GM10847 (cell line): Measurements from ENCODE around the gene SOCS1.

Experiments
- POLR2A ChIP-seq: IDR thresholded peaks from 2 replicates; pipeline ENCODE4 v1.6.1; 2011; ENCODE audit not compliant: insufficient read length; ENCODE audit errors: extremely low read depth

Gene SOCS1

DNA sequence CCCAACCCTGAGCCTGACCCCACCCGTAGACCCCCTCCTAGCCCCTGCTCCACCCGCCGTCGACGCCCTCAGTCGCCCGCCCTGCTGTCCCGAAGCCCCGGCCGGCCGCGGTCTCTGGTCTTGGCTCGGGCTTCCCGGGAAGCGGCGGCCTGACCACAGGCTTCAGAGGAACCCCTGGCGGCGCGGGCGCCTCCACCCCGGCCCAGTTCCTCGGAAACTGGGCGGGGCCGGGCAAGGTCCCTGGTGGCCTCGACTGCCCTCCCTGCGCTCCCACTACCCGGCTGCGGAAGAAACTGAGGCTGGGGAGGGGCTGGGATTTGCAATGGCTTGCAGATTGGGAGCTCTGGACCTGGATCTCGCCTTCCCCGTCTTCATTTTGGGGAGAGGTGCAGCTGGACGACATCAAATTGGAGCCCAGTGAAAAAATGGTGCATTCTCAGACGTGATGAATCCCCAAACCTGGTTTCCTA, 692 bp upstream of the SOCS1 start:
- no peak for TF ChIP-seq POLR2A

DNA sequence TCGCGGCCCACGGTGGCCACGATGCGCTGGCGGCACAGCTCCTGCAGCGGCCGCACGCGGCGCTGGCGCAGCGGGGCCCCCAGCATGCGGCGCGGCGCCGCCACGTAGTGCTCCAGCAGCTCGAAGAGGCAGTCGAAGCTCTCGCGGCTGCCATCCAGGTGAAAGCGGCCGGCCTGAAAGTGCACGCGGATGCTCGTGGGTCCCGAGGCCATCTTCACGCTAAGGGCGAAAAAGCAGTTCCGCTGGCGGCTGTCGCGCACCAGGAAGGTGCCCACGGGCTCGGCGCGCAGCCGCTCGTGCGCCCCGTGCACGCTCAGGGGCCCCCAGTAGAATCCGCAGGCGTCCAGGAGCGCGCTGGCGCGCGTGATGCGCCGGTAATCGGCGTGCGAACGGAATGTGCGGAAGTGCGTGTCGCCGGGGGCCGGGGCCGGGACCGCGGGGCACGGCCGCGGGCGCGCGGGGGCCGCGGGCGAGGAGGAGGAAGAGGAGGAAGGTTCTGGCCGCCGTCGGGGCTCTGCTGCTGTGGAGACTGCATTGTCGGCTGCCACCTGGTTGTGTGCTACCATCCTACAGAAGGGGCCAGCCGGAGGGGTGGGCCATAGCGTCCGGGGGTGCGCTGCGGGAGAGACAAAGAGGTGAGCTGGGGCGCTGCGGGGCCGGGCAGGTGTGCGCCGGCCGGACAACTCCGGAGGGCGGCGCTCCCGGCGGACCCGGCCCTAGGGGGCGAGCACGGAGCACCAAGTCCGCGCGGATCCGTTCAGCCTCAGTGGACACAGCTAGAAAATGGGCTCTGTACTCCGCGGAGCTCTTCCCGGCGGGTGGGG, 879 bp downstream of the SOCS1 start:
- TF ChIP-seq POLR2A: no peak

DNA sequence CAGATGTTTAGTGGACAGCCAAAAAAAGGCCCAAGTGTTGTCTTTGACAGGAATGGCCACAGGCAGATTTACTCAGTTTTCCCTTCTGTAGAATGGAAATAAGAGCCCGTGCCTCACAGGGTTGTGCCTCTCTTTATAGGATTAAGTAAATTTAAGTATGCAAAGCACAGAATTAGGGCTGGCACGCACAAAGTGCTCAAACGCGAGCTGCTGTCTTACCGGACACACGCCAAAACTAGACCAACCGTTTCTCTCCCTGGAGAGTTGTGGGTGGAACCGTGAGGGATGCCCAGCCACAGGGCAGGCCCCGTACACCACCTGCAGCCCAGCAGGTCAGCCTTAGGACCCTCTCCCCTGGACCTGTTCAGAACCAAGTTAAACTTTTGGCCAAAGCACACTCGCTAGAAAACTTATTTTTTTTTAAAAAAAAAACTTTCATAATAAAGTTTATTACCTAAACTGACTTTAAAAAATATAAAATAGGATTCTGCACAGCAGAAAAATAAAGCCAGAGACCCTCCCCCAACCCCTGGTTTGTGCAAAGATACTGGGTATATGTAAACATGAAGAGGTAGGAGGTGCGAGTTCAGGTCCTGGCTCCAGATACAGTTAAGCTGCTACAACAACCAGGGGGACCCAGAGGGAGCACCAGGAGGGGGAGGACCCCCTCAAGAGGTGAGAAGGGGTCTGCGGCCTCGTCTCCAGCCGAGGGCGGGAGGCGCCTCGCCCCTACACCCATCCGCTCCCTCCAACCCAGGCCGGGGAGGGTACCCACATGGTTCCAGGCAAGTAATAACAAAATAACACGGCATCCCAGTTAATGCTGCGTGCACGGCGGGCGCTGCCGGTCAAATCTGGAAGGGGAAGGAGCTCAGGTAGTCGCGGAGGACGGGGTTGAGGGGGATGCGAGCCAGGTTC, 1.8 kb downstream of the SOCS1 start:
- no peak for TF ChIP-seq POLR2A

DNA sequence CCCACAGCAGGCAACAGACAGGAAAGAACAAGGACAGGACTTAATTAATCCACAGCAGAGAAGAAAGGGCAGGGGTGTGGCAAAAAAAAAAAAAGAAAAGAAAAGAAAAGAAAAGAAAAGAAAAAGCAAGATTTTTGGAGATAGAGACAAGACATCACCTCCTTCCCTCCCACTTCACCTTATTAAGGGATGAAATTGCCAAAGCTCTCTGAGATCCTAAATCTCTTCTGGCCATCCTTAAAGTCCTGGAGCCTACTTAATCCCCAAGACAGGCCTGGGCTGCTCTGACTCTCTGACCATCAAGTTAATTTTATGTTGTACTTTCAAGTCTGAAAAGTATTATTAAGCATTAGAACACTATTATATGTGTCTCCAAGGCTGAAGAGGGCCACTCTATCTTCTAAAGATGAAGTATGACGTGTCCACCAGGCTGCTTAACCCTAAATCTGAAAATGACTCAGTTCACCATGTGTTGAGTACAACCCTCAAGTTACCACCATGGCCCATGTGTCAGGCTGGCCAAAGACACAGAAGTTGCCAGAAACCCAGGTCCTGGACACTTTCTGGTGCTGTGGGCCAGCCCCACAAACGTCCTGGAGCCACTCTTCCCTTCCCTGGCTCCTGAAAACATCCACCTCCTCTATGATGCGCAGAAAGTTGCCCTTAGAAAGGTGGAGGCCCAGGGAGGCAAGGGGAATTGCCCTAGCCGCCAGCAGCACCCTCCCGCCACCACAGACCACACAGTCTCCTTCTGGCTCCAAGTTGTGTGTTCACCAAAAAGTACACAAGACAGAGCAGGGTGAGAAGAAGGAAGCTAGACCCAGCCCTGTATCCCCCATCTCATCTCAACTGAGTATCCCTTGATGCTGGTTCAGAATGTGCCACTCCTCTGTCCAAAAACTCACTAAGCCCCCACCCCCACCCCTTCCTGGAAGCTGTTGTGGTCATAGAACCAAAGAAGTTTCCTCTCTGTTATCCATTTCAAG, 2.7 kb downstream of the SOCS1 start:
- TF ChIP-seq POLR2A: no peak

DNA sequence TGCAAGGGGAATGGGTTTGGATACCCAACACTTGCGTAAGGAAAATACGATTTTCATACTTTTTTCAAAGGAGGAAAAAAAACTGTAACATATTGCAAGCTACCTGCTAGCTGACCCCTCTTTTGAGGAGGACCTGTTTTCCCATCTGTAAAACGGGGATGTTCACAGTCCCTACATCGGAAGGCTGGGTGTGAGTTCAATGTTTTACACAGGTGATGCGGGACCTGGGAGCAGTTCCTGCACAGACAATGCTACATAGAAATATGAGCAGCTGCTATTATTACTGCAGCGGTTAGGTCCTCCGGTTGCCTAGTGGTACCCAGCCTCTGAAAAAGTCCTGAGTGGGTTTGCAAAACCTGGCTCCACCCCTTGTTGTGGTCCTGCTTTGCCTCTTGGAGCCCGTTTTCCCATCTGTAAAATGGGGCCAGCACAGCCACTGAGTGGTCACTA, 3.5 kb downstream of the SOCS1 start:
- no peak for TF ChIP-seq POLR2A

DNA sequence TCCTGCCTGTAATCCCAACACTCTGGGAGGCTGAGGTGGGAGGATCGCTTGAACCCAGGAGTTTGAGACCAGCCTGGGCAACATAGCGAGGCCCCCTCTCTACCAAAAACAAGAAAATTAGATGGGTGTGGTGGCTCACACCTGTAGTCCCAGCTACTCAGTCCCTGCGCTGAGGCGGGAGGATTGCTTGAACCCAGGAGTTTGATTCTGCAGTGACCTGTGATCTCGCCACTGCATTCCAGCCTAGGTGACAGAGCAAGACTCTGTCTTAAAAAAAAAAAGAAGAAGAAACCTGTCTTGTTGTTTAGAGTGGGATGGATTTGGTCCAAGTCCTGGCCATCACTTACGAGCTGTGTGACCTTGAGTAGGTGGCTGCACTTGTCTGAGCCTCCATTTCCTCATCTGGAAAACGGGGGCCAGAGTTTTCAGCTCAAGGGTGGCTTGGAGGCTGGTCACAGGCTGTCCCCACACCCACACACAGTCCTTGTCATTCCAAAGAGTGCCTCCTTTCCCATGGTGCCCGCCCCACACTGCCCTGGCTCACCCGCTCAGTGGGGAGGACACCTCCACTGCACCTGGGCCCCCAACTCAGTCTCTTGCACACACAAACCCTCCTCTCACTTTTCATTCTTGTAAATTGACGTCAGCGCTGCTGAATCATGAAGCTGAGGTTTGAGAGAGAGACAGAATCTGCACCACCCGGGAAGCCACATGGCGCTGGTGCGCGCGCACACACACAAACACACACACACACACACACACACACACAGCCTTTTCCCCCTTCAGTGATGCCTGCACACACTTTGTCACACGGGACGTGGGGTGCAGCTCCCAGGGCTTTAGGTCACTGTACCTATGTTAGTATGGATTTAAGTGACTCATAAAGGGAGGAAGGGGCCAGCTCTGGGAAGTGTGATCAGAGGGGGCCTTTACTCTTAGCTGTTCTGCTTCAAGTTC, 4.2 kb downstream of the SOCS1 start:
- TF ChIP-seq POLR2A: no peak

DNA sequence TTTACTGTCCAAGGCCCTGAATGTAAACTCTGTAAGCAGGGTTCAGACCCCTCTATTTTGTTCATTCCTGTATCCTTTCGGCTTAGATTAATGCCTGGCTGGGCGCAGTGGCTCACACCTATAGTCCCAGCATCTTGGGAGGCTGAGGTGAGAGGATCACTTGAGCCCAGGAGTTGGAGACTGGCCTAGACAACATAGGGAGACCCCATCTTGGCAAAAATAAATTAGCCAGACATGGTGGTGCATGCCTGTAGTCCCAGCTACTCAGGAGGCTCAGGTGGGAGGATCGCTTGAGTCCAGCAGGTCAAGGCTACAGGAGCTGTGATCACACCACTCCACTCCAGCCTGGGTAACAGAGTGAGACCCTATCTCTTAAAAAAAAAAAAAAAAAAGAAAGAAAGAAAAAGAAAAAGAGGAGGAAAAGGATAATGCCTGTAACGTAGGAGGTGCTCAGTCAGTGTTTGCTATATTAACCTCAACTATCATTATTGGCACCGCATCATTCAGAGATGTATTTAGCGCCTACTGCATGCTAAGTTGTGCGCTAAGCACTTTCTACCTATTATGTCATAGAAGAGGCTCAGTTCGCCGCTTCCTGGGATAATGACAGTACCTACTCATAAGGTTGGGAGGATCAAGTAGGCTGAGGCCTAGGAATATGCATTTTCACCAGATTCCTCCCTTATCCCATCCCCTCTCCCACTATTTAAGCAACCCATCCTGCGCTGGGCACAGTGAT, 5.0 kb downstream of the SOCS1 start:
- TF ChIP-seq POLR2A: no peak

DNA sequence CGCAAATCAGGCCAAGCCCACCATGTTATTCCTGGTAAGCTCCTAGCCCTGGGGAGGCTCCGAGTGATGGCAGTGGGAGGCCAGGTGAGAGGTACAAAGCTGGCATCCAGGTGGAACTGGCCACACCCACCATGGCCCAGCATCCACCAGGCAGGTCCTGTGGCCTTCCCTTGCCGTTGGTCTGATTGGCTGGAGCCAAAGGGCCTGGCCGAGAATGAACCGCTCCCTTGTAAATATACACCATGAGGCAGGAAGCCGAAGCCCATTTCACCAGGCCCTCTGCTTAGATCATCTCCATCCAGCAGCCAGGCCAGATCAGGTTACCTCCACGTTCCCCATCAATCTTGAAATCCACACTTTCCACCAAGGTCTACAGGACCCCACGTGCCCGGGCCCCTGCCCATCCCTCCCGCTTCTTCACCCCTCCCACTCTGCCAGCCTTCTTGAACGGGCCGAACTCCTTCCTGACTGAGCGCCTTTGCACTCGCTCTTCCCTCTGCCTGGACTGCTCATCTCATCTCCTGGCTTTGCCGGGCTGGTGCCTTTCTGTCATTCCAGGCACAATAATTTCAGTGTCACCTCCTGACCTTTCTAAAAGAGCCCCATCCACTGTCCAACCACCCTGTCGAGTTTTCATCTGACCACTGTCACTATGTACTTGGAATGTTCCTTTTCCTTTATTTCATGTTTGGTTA, 5.8 kb downstream of the SOCS1 start:
- peak; percentile 27 for TF ChIP-seq POLR2A

DNA sequence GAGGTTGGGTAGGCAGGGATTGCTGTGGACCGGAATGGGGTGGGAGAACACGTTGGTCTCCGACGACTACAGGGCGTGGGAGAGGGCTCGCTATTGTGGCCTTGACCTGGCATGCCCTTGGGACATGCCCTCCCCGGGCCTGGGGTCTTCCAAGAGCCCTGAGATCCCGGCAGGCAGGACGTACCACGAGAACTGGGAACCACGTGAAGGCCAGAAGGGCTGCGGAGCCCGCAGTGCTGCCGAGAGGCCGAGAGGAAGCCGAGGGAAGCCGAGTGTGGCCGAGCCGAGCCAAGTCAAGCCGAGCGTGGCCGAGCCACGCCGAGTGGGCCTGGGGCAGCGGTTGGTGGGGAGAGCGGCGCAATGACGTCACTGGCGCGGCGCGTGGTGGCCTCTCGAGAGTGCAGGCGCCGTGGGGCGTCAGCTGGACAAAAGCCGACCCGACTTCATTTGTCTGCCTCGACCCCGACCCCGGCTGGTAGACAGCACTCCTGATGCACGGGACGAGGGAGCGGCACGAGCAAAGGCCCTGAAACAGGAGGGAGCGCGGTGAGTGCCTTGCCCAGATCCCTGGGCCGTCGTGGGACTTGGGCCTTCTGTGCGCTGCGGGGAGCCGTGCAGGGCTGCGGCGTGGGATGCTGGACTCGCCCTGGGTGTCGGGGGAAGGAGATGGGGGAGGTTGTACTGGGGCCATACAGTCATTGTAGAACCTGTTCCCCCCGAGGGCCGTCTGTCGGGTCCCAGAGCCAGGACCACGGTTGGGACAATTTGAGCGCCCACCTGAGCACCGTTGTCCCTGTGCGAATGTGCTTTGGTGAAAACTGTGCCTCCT, 6.6 kb downstream of the SOCS1 start:
- TF ChIP-seq POLR2A: no peak

DNA sequence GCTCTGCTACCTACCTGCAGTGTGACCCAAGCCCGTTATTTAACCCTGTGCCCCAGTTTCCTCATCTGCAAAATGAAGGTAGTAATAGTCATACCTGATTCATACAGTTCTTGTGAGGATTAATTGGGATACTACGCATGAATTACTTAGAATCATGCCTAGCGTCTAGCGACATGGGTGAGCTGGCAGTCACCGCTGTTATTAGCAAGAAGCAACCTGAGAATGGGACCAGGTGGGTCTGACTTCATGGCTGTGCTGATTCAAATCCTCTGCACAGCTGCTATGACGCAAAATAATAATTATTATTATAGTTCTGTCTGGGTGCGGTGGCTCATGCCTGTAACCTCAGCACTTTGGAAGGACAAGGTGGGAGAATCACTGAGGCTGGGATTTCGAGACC, 7.9 kb downstream of the SOCS1 start:
- TF ChIP-seq POLR2A: no peak

DNA sequence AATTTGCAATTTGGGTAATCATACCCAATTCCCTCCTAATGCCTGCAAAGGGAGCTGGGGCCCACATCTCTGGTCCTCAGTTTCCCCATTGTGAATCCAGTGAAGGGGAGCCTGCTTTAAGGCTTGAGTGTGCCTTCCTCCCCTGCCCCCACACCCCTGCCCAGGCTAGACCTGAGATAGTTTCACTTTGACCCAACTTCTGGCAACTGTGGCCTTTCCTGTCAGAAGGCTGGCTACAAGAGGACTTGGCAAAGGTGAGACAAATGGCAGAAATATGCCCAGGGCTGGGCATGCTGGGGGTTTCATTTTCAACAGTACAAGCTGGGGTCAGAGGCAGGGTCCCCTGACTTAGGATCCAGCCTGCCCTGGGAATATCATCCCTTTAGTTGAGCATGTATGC, 10.0 kb downstream of the SOCS1 start:
- no peak for TF ChIP-seq POLR2A

DNA sequence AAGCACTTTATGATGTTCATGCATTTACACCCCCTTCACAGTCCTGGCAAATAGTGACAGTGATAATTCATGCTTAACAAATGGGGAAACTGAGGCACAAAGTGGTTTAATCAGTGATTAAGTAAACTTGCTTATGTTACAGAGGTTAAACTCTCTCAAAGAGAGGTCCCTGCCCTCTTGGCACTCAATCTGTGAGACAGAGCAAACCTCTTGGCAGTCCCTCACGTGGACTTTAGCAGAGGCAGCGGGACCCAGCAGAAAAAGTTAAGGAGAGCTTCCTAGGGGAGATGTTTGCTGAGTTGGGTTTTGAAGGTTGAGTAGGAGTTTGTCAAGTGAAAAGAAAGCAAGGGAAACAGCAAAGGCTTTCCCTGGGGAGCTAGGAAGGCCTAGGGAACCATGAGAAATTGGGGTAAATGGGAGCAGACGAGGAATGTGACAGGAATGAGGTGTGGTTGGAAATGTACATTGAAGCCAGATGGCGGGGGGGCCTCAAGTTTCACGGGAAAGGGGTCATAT, 10.7 kb downstream of the SOCS1 start:
- TF ChIP-seq POLR2A: no peak

DNA sequence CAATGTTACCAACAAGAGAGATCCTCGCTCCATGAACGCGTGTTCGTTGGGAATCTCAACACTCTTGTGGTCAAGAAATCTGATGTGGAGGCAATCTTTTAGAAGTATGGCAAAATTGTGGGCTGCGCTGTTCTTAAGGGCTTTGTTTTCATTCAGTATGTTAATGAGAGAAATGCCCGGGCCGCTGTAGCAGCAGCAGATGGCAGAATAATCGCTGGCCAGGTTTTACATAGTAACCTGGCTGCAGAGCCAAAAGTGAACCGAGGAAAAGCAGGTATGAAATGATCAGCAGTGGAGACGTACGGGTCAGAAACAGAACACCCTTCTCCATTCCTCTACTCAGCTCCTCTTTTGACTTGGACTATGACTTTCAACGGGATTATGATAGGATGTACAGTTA, 13.3 kb downstream of the SOCS1 start:
- TF ChIP-seq POLR2A: no peak
